GM19351 (cell line): ENCODE data around the gene OBP2A.

Experiments
- ATAC-seq: cut with Tn5 transposase; IDR thresholded peaks from one replicate; pipeline ENCODE4 v1.9.1; 2021; ENCODE audit warnings: mild to moderate bottlenecking, moderate library complexity; ENCODE audit not compliant: unreplicated experiment

OBP2A gene

GRCh38 chr9:135551031-135551430 lies 5.1 kb downstream of the OBP2A start:
- no peak for ATAC-seq

- no peak for ATAC-seq
These were observed 5.5 kb downstream of the OBP2A start for GRCh38 chr9:135551456-135551855.

GRCh38 chr9:135552021-135552697 lies 6.2 kb downstream of the OBP2A start:
- no peak for ATAC-seq

GRCh38 chr9:135552698-135553171 lies 6.8 kb downstream of the OBP2A start:
- no peak for ATAC-seq

GRCh38 chr9:135554718-135555117 lies 8.8 kb downstream of the OBP2A start:
- no peak for ATAC-seq

- ATAC-seq: no peak
These were observed 9.3 kb downstream of the OBP2A start for GRCh38 chr9:135555203-135555602.

GRCh38 chr9:135555910-135556309 lies 10.0 kb downstream of the OBP2A start:
- ATAC-seq: no peak

- ATAC-seq: no peak
These were observed 13.7 kb downstream of the OBP2A start for GRCh38 chr9:135559606-135560005.

GRCh38 chr9:135561391-135562234 lies 15.7 kb downstream of the OBP2A start, which contains the start of gene PAEP:
TSS of gene PAEP (plus strand) at chr9:135561756.
- no peak for ATAC-seq

- no peak for ATAC-seq
These were observed 16.4 kb downstream of the OBP2A start for GRCh38 chr9:135562235-135562745.

GRCh38 chr9:135563039-135563476 lies 17.1 kb downstream of the OBP2A start:
- ATAC-seq: no peak

GRCh38 chr9:135563858-135564257 lies 17.9 kb downstream of the OBP2A start:
- no peak for ATAC-seq

GRCh38 chr9:135565141-135565628 lies 19.3 kb downstream of the OBP2A start:
- no peak for ATAC-seq

- no peak for ATAC-seq
These were observed 19.7 kb downstream of the OBP2A start for GRCh38 chr9:135565636-135566035.

- ATAC-seq: no peak
These were observed 20.6 kb downstream of the OBP2A start for GRCh38 chr9:135566552-135566951.

- no peak for ATAC-seq
These were observed 21.4 kb downstream of the OBP2A start for GRCh38 chr9:135567311-135567710.

- ATAC-seq: no peak
These were observed 22.1 kb downstream of the OBP2A start for GRCh38 chr9:135568026-135568425.

GRCh38 chr9:135570456-135570855 lies 24.5 kb downstream of the OBP2A start:
- ATAC-seq: no peak

- ATAC-seq: no peak
These were observed 26.3 kb downstream of the OBP2A start for GRCh38 chr9:135572233-135572632.

GRCh38 chr9:135573124-135573523 lies 27.2 kb downstream of the OBP2A start:
- ATAC-seq: no peak

- ATAC-seq: no peak
These were observed 28.4 kb downstream of the OBP2A start for GRCh38 chr9:135574331-135574730.

GRCh38 chr9:135574943-135575342 lies 29.0 kb downstream of the OBP2A start:
- ATAC-seq: no peak
